GM19467 (cell line): ENCODE data around the gene FYCO1.

Experiments used
- ATAC-seq: cut with Tn5 transposase; IDR thresholded peaks from one replicate; pipeline ENCODE4 v1.9.1; 2021; ENCODE audit warnings: mild to moderate bottlenecking, moderate library complexity; ENCODE audit not compliant: unreplicated experiment

The FYCO1 gene

DNA sequence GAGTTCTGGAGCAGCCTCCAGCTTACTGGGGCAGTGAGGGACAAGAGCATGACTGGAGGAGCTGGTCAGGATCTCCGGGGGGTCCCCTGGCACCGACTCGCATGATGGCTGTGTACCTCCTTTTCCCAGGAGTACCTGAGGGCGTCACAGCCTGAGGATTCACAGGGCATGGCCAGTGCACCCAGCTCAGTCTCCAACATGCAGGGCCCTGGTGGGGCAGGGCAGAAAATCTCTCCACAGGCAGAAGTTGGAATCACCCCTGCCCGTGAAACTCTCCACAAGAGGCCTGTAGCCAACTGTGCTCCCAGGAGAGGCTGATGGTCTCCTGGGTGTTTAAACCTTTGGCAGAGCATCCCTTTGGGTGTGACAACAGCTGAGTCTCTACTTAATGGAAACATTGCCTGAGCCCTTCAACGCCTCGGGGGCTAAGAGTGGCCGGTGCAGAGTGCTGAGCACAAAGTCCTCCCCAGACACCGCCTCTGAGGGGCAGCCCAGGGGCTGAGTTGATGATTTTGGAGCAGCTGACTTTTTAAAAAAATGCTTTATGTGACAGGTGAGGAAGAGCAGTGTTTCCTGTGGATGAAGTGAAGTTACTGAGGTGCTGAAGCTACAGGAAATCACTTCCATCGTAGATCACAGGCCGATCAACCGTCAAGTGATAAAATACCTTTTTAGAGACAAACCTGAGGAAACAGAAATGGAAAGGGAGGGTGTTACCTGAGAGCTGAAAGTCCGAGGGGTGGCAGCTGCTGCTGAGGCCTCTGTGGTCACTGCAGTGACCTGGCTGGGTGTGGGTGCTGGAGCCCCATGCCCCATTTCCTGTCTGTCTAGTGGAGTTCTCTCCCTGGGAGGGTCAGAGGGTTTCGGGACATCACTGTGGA, 74.2 kb downstream of the FYCO1 start:
- no peak for ATAC-seq

DNA sequence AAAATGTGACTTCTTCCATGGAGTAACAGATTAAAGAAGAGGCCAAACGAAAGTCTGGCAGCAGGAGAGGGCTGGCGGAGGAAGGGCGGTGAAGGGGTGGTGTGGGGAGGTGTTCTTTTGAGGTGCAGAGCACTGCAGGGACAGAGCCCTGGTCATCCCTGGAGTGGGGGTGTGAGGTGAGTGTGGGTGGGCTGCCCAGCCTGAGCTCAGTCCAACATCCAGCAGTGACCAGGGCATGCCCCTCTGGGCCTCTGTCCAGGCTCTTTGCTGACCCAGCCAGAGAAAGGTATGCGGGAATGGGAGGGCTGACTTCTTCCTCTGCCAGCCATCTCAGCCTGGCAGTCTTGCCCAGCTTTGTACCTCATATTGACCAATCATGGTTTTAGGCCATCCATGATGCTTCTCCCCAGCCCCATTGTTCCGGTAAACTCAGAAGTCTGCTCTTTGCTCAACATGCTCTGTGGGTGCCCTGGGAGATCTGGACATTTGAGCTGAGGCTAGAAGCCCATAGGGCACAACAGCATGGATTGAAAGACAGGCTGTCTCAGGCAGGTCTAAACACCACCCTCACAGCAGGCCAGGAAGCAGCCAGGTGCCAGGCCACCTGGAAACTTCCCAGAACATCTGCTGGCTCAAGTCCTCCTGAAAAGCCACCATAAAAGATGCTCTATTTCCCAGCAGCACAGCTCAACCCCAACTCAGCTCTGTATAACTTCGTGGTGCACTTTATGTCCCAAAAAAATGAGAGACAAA, 78.3 kb downstream of the FYCO1 start:
- ATAC-seq = no peak

DNA sequence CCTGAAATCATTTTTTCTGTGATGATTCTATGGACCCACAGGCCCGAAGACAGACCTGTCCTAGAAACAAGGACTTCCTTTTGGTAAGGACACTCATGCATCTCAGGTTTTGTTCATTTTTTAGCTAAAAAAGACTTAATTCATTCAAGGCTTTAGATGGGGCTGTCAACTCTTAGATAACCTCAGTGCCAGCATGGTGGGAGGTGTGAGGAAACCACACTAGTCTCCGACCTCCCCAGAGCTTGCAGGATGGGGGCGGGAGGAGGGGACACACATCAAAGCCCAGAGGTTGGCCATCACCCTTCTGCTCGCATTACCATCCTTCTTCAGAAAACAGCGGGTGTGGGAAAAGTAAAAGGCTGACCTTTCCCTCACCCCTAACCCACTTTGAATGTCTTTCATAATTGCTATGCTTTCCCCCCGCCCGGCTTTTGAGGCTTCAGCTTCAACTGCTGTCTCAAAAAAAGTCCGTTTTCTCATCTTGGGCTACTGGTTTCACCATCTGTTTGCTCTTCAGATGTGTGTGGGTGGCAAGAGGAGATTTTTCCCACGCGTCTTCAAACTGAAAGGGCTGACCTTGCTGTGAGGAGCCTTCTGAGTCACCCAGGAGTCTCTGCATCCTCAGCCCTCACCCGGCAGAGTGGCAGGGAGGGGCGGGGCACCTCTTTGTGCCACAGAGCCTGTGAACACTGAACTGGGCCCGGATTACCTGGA, 79.9 kb downstream of the FYCO1 start:
- peak; percentile 83 for ATAC-seq

DNA sequence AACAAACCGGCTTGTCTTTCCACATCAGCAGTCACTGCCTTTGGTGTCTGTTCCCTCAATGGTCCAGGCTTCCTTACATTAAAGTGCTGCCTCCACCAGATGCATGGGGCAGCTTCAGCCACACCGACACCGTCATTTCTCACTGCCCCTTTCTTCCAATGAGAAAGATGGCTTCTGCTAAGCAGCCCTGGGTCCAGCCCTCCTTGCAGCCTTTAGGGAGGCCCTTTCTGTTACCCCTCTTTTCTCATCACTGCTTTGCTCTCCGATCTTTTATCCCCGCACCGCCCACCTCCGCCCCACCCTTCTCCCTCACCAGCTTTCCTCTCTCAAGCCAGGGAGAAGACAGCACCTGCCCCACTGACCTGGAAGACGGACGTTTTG, 80.6 kb downstream of the FYCO1 start:
- no peak for ATAC-seq

DNA sequence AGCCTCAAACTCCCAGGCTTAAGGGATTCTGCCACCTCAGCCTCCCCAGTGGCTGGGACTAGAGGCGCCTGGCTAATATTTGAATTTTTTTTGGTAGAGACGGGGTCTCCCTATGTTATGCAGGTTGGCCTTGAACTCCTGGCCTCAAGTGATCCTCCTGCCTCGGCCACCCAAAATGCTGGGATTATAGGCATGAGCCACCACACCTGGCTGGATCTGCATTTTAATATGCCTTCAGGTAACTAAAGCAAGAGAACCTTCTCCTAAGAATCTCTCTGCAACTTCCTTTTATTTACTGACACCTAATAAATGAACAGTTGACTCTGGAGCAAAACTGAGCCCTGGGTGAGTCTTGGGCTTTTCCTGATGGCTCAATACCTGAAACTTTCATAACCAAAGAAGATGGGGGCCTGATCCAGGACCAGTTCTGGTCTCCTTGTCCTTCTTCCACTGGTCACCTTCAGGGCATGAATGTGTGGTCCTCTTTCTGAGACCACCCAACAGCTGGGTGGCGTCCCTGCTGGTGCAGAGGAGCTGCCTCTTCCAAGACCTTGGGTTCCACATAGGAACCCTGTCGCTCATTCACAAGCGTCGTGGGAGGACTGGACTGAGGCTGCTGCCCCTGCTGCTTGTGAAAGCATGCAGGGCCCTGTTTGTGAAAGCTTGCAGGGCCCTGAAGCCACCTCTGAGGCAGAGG, 81.1 kb downstream of the FYCO1 start:
- ATAC-seq = no peak

DNA sequence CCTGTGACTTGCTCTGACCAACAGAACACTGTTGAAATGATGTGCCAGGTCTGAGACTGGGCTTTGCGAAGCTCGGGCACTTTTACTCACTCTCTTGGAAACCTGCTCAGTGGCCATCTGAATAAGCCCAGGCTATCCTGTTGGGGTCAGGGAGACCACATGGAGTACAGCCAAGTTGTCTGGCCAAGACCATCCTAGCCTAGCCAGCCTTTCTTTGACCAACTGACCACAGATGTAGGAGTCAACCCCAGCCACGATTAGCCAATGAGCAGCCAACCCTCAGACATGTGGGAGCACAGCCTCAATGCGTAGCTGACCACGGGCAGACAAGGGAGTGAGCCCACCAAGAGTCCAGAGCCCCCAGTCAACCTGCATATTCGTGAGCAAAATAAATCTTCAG, 83.2 kb downstream of the FYCO1 start:
- no peak for ATAC-seq

DNA sequence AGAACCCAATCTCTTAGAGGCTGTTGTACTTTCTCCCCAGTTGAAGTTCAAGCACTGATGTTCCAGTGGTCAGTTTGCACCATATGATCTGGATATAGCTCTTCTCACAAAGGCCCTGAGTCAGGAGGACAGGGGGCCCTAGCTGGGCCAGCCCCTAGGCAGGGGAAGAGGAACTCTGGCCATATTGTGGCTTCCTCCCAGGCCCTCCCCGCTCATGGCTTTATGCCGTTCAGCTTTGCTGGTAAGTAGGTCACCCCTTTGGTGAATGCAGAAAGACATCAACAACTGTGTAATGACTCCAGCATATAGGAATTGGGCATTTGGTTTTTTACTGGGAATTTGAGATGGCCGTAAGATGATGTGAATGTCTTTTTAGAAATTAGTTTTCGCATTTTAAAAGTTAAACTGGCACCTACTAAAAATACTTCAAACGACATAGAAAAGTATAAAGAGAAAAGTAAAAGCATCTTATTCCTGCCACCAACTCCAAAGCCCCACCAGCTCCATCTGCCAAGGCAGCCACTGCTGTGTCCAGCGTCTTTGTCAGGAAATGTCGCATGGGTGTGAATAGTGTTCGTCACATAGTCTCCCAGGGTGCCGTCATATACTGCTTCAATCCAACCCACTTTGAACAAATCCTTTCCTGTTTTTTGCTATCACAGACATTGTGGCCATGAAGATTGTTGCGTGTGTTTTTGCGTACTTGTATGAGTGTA, 84.0 kb downstream of the FYCO1 start:
- ATAC-seq = no peak

DNA sequence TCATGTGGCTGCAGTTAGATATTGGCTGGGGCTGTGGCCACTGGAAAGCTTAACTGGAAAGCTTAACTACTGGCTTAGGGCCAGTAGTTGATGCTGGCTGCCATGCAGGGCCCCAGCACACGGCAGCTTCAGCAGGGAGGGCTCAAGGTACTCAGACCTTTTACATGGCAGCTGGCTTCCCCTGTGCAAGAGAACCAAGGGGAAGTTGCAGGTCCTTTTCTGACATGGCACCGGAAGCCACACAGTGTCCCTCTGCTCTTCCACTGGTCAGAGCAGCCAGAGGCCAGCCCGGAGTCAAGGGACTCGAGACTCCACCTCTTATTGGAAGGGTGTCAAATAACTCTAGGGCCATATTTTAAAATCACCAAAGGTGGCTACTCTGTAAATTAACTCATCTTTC, 84.7 kb downstream of the FYCO1 start:
- no peak for ATAC-seq

DNA sequence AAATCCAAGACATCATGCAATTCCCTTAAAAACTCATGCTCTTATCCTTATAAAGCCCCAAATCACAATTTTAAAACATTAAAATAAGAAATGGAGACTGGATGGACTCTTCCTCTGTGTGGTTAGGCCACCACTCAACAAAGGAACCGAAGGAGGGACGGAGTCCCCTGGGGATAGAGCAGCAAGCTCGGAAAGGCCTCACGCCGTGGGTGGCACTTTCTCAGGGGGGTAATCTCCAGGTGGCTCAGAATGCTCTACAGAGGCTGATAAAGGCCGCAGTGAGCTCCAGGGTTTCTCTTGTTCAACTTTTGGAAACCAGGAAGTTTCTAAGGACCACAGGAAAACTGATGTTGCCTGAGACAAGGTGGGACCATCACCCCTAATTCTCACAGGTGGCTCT, 86.1 kb downstream of the FYCO1 start:
- ATAC-seq = no peak

DNA sequence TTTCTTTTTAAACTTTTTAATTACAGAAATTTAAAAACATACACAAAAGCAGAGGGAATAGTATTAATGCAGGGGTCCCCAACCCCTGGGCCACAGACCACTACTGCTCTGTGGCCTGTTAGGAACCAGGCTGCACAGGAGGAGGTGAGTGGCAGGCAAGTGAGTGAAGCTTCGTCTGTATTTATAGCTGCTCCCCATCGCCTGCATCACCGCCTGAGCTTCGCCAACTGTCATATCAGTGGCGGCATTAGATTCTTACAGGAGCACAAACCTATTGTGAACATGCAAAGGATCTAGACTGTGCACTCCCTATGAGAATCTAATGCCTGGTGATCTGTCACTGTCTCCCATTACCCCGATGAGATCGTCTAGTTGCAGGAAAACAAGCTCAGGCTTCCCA, 86.9 kb downstream of the FYCO1 start:
- no peak for ATAC-seq

DNA sequence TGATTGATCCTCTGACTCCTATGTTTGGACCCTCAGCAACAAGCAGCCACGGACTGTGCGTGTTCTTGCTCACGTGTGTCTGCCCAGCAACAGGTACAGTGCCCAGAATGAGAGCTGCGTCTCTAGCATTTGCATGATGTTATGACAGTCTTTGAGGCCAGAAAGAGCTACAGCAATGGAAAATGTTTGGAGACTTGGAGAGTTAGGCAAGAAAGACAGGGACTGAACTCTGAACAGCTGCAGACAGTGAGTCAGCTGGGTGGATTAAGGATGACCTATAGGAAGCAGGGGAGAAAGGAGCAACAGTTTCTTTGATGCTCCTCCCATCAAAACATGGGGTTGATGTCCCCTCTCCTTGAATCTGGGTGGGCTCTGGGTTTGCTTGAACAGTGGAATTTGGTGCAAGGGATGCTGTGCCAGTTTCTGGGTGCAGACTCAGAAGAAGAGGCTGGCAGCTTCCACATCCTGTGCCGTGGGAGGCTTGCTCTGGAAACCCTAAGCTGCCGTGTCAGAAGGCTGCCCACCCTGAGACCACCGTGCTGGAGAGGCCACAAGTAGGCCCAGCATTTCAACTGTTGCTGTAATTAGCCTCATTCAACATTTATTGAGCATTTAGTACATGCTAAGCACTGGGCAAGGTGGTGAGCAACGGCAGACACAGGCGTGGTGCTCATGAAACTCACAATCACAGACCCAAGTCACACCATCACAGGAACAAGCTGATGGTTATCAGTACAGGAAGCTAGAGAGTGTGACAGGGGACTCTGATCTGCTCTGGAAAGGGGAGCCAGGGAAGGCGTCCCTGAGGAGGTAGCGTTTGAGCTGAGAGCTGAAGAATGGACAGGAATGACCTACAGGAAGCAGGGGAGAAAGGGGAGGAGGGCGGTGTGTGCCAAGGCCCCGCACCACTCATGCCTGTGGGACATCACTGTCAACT, 87.6 kb downstream of the FYCO1 start:
- no peak for ATAC-seq

DNA sequence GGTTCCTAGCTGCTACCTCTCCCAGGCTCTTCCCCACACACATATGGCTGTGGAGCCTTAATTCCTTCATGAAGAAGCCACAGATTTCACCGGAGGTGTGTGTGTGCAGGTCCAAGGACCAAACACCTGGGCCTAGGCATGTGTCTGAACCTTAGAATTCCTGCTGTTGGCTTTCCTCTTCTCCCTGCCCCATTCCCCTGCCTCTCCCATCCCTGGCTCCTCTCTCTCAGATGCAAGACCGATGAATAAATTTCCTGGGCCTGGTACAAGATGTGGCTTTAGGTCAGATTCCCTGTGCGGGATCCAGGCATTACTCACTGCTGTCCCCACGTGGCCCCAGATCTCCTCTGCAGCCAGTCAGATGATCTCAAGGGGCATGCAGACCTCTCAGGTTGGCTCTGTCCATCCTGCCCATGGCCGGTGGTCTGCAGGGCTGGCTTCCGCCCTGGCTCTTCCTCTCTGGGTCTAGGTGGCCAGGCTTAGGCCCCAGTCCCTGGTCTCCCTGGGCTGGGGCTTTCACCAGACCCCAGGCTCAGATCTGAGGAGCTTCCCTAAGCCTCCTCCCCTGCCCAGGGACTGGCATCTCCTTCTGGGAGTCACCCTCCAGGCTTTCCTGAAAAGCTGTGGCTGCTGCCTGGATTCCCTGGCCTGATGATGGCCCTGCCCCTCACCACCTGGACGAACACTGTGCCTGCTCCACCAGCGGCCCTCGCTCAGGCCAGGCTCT, 88.8 kb downstream of the FYCO1 start:
- ATAC-seq = no peak

DNA sequence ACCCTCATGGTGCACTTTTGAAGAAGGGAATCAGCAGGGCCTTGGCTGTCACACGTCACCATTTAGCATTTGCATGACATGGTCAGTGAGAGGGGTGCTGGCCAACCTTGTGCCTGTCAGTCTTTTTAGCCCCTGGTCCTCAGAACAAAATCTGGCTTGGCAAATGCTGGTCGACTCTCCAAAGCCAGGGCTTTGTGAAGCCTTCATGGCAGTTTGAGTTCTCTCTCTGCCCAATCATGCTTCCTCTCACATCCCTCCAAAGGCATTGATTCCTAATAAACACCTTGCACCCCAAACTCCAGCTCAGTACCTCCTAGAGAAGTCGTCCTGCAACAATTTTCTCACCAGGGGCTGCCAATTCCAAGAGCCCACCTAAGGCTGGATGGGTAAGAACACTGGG, 89.9 kb downstream of the FYCO1 start:
- ATAC-seq = no peak

DNA sequence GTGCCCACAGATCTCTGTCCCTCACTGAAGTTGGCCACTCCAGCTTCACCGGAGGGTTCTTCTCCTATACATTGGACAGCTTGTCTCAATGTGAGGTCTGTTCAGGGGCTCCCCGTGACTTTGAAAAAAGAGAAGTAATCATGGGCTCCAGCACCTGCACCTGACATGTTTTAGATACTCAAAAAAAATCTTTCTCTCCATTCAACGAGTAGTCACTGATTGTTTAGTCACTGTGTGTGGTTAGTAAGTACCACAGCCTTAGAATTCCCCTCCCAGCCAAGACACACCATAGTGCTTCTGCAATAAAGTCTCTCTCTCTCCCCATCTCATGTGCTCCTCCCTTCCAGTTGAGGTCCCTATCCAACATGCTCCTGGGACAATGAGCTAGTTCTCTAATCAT, 90.7 kb downstream of the FYCO1 start:
- ATAC-seq = no peak

DNA sequence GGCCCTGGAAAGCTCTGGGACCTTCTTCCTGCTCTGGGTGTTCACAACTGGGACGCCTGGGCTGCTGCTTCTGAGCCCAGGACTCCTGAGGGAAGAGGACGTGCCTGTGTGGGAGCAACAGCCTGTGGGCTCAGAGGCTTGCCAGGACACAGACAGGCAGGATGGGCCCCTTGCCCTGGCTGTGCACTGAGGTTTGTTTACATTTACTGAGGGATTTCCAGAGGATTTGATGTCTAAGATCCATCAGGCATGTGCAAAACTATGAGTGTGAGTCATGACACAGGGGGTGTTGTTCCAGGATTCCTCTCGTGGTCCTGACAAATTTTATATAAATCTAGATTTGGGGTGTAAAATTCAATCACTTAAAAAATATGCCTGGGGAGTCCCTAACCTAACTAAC, 98.7 kb downstream of the FYCO1 start:
- no peak for ATAC-seq

DNA sequence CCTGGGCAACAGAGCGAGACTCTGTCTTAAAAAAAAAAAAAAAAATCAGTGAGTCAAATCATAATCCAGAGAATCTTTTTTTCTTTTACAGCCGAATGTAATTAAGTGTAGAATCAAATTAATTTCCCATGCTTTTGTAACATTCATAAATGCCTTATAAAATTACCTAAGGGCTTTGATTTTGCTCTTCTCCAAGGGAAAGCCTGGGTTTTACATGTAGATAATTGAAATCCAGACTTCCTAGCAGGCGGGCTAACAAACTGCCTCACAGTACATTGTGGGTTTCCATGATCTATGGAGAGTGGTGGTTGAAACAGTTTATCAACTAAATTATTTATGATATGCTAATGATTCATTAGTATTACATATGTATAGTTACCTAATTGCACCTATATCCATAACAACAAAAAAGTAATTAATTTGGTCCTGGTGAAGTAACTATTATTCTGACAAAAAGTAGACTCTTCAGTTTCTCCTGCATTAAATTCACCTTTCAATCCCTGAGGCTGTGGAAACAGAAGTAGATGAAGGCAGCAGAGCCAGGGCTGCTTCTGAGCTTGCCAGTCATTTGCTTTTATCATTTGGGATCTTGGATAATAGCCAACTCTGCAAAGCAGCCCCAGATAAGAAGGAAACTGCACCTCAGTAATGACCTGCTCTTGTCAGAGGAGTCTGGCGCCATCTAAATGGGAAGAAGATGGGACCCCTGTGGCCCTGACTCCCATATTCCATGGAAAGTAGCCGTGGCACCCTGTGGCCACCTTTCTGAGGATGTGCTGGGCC, 99.7 kb downstream of the FYCO1 start:
- no peak for ATAC-seq

DNA sequence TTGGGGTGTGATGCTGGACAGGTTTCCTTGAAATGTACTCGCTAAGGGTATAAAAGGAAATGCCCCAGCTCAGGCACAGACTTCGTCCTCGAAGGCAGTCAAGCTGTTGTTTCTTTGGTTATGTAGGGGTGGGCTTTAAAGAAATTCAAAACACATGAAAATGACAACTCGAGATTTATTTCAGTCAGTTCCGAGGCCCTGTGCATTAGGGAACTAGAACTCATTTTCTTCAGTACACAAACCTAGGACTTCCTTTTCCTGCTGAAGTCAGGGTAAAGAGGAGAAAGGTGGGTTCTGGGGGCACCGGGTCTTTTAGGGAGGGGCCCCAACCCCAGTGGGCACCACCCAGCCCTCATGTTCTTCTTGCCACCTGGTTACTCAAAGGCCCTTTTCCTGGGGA, 101.6 kb downstream of the FYCO1 start:
- ATAC-seq = no peak

DNA sequence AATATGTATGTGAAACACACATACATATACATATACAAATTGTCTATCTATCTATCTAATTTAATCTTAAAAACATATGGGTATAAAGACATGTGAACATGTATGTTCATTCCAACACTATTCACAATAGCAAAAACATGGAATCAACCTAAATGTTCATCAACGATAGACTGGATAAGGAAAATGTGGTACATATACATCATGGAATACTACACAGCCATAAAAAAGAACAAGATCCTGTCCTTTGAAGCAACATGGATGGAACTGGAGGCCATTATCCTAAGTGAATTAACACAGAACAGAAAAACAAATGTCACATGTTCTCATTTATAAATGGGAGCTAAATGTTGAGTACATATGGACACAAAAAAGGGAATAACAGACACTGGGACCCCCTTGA, 103.5 kb downstream of the FYCO1 start:
- no peak for ATAC-seq
